ENCODE data around the gene CTNNA3. TPM values are rescaled to one million over a fixed set of nuclear protein-coding genes. Genes with fewer than 3 reads are reported as not detected.

The CTNNA3 gene
- total and polyA plus RNA-seq, 5 donors from 2014 or later = not detected

- H3K36me3 Mint-ChIP-seq = no peaks in the 10 kb centered on the region
- no peaks in the 10 kb centered on the region for H3K9me3 ChIP-seq (ENCODE audit: control insufficient read depth in 2 of 2, low read length in 2 of 2)
- ATAC-seq (ENCODE audit: low read depth in 2 of 2) = no peak
- H3K4me1 Mint-ChIP-seq = no peaks in the 10 kb centered on the region
- H3K4me1 ChIP-seq (ENCODE audit: control insufficient read depth, insufficient read depth, low read length, poor library complexity, severe bottlenecking) = no peaks in the 10 kb centered on the region
- no peak for DNase-seq
- H3K4me3 Mint-ChIP-seq = no peak overlapping the region
- no peak overlapping the region for H3K27ac ChIP-seq (ENCODE audit: insufficient read depth, low read length, poor library complexity, severe bottlenecking)
- no peak overlapping the region for H3K4me3 ChIP-seq (ENCODE audit: low read depth, low read length)
- H3K9me3 Mint-ChIP-seq = peaks cover 0 to 5% (median 1%) of the 10 kb centered on the region in 7 donors
- no peaks in the 10 kb centered on the region for H3K27me3 Mint-ChIP-seq
- no peak overlapping the region for H3K27ac Mint-ChIP-seq
- H3K27me3 ChIP-seq (ENCODE audit: control insufficient read depth, insufficient read depth, low read length) = no peaks in the 10 kb centered on the region
- no peaks in the 10 kb centered on the region for H3K36me3 ChIP-seq (ENCODE audit: control insufficient read depth, insufficient read depth, low read length)
Observed at GRCh38 chr10:66292456-66292855, 1403.5 kb downstream of the CTNNA3 start.

- Mint-ChIP-seq H3K4me3 (no peak overlapping the region), H3K27ac (no peak overlapping the region), H3K27me3 (no peaks in the 10 kb centered on the region), H3K4me1 (no peaks in the 10 kb centered on the region), H3K9me3 (peaks cover 0 to 5% (median 1%) of the 10 kb centered on the region in 7 donors), H3K36me3 (no peaks in the 10 kb centered on the region)
- H3K9me3 ChIP-seq (ENCODE audit: control insufficient read depth in 2 of 2, low read length in 2 of 2) = no peaks in the 10 kb centered on the region
- H3K27me3 ChIP-seq (ENCODE audit: control insufficient read depth, insufficient read depth, low read length) = no peaks in the 10 kb centered on the region
- no peaks in the 10 kb centered on the region for H3K4me1 ChIP-seq (ENCODE audit: control insufficient read depth, insufficient read depth, low read length, poor library complexity, severe bottlenecking)
- no peak for DNase-seq
- no peaks in the 10 kb centered on the region for H3K36me3 ChIP-seq (ENCODE audit: control insufficient read depth, insufficient read depth, low read length)
- H3K27ac ChIP-seq (ENCODE audit: insufficient read depth, low read length, poor library complexity, severe bottlenecking) = no peak overlapping the region
- no peak for ATAC-seq (ENCODE audit: low read depth in 2 of 2)
- no peak overlapping the region for H3K4me3 ChIP-seq (ENCODE audit: low read depth, low read length)
Observed at GRCh38 chr10:66291133-66291532, 1404.9 kb downstream of the CTNNA3 start.

DNA sequence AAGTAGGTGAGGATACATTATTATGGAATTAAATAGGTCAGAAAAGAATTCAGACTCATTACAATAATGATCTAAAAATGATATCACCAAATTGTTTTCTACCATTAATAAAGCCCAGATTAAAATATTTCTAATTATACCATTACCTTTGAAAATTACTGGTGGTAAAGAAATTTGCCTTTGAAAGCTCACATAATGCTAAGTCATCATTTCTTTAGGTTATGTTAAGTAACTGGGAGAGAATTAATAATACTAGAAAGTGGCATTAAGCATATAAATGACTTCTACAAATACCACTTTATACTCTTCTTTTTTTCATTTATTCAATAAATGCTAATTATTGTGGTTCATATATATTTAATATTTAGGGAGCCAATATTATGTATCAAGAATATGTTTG lies 1411.4 kb downstream of the CTNNA3 start:
- ATAC-seq (ENCODE audit: low read depth in 2 of 2) (no peak), DNase-seq (no peak)
- H3K4me1 ChIP-seq (ENCODE audit: control insufficient read depth, insufficient read depth, low read length, poor library complexity, severe bottlenecking) = no peaks in the 10 kb centered on the region
- peaks cover 0 to 2% (median 0%) of the 10 kb centered on the region in 7 donors for H3K9me3 Mint-ChIP-seq
- no peaks in the 10 kb centered on the region for H3K9me3 ChIP-seq (ENCODE audit: control insufficient read depth in 2 of 2, low read length in 2 of 2)
- no peak overlapping the region for H3K27ac Mint-ChIP-seq
- no peak overlapping the region for H3K4me3 Mint-ChIP-seq
- no peaks in the 10 kb centered on the region for H3K27me3 Mint-ChIP-seq
- H3K4me3 ChIP-seq (ENCODE audit: low read depth, low read length) = no peak overlapping the region
- no peaks in the 10 kb centered on the region for H3K36me3 ChIP-seq (ENCODE audit: control insufficient read depth, insufficient read depth, low read length)
- no peaks in the 10 kb centered on the region for H3K27me3 ChIP-seq (ENCODE audit: control insufficient read depth, insufficient read depth, low read length)
- H3K36me3 Mint-ChIP-seq = no peaks in the 10 kb centered on the region
- no peaks in the 10 kb centered on the region for H3K4me1 Mint-ChIP-seq
- H3K27ac ChIP-seq (ENCODE audit: insufficient read depth, low read length, poor library complexity, severe bottlenecking) = no peak overlapping the region

GRCh38 chr10:66283874-66284464 lies 1412.0 kb downstream of the CTNNA3 start:
- Mint-ChIP-seq H3K4me3 (no peak overlapping the region), H3K4me1 (no peaks in the 10 kb centered on the region), H3K9me3 (peaks cover 0 to 3% (median 0%) of the 10 kb centered on the region in 7 donors), H3K36me3 (no peaks in the 10 kb centered on the region), H3K27ac (no peak overlapping the region), H3K27me3 (no peaks in the 10 kb centered on the region)
- DNase-seq (no peak), ATAC-seq (ENCODE audit: low read depth in 2 of 2) (no peak)
- Histone ChIP-seq H3K36me3 (ENCODE audit: control insufficient read depth, insufficient read depth, low read length) (no peaks in the 10 kb centered on the region), H3K4me1 (ENCODE audit: control insufficient read depth, insufficient read depth, low read length, poor library complexity, severe bottlenecking) (no peaks in the 10 kb centered on the region), H3K27ac (ENCODE audit: insufficient read depth, low read length, poor library complexity, severe bottlenecking) (no peak overlapping the region), H3K4me3 (ENCODE audit: low read depth, low read length) (no peak overlapping the region), H3K27me3 (ENCODE audit: control insufficient read depth, insufficient read depth, low read length) (no peaks in the 10 kb centered on the region), H3K9me3 (ENCODE audit: control insufficient read depth in 2 of 2, low read length in 2 of 2) (no peaks in the 10 kb centered on the region)

GRCh38 chr10:66283064-66283463 lies 1412.9 kb downstream of the CTNNA3 start:
- Mint-ChIP-seq H3K27me3 (no peaks in the 10 kb centered on the region), H3K36me3 (no peaks in the 10 kb centered on the region), H3K27ac (no peak overlapping the region), H3K9me3 (peaks cover 0 to 3% (median 0%) of the 10 kb centered on the region in 7 donors), H3K4me1 (no peaks in the 10 kb centered on the region), H3K4me3 (no peak overlapping the region)
- no peak overlapping the region for H3K27ac ChIP-seq (ENCODE audit: insufficient read depth, low read length, poor library complexity, severe bottlenecking)
- no peaks in the 10 kb centered on the region for H3K36me3 ChIP-seq (ENCODE audit: control insufficient read depth, insufficient read depth, low read length)
- DNase-seq (no peak), ATAC-seq (ENCODE audit: low read depth in 2 of 2) (no peak)
- H3K27me3 ChIP-seq (ENCODE audit: control insufficient read depth, insufficient read depth, low read length) = no peaks in the 10 kb centered on the region
- no peak overlapping the region for H3K4me3 ChIP-seq (ENCODE audit: low read depth, low read length)
- H3K4me1 ChIP-seq (ENCODE audit: control insufficient read depth, insufficient read depth, low read length, poor library complexity, severe bottlenecking) = no peaks in the 10 kb centered on the region
- no peaks in the 10 kb centered on the region for H3K9me3 ChIP-seq (ENCODE audit: control insufficient read depth in 2 of 2, low read length in 2 of 2)

DNA sequence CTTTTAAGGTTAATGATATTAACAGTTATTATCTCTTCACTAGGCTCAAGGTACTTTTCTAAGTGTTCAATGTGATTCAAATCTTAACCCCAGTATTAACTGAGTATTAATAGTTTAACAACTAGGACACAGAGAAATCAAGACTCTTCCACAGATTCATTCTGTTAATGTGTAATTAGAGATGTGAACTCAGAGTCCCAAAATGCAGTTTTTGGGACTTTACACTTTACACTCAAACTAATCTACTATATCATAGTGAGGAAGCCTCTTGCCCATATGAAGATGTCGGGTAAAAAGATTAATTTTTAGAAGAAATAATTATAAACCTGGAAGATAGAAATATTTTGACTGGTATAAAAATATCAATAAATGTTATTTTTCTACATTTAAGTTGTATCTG lies 1414.7 kb downstream of the CTNNA3 start:
- H3K4me1 ChIP-seq (ENCODE audit: control insufficient read depth, insufficient read depth, low read length, poor library complexity, severe bottlenecking) = no peaks in the 10 kb centered on the region
- H3K27me3 ChIP-seq (ENCODE audit: control insufficient read depth, insufficient read depth, low read length) = no peaks in the 10 kb centered on the region
- ATAC-seq (ENCODE audit: low read depth in 2 of 2) (no peak), DNase-seq (no peak)
- H3K27me3 Mint-ChIP-seq = no peaks in the 10 kb centered on the region
- no peak overlapping the region for H3K27ac ChIP-seq (ENCODE audit: insufficient read depth, low read length, poor library complexity, severe bottlenecking)
- H3K36me3 Mint-ChIP-seq = no peaks in the 10 kb centered on the region
- no peak overlapping the region for H3K4me3 Mint-ChIP-seq
- H3K9me3 Mint-ChIP-seq = peaks cover 0 to 3% (median 0%) of the 10 kb centered on the region in 7 donors
- no peak overlapping the region for H3K4me3 ChIP-seq (ENCODE audit: low read depth, low read length)
- no peaks in the 10 kb centered on the region for H3K9me3 ChIP-seq (ENCODE audit: control insufficient read depth in 2 of 2, low read length in 2 of 2)
- H3K36me3 ChIP-seq (ENCODE audit: control insufficient read depth, insufficient read depth, low read length) = no peaks in the 10 kb centered on the region
- no peak overlapping the region for H3K27ac Mint-ChIP-seq
- no peaks in the 10 kb centered on the region for H3K4me1 Mint-ChIP-seq

- Histone ChIP-seq H3K27ac (ENCODE audit: insufficient read depth, low read length, poor library complexity, severe bottlenecking) (no peak overlapping the region), H3K4me3 (ENCODE audit: low read depth, low read length) (no peak overlapping the region), H3K36me3 (ENCODE audit: control insufficient read depth, insufficient read depth, low read length) (no peaks in the 10 kb centered on the region), H3K9me3 (ENCODE audit: control insufficient read depth in 2 of 2, low read length in 2 of 2) (no peaks in the 10 kb centered on the region), H3K27me3 (ENCODE audit: control insufficient read depth, insufficient read depth, low read length) (no peaks in the 10 kb centered on the region), H3K4me1 (ENCODE audit: control insufficient read depth, insufficient read depth, low read length, poor library complexity, severe bottlenecking) (no peaks in the 10 kb centered on the region)
- Mint-ChIP-seq H3K36me3 (no peaks in the 10 kb centered on the region), H3K27ac (no peak overlapping the region), H3K9me3 (peaks cover 0 to 5% (median 1%) of the 10 kb centered on the region in 7 donors), H3K4me1 (no peaks in the 10 kb centered on the region), H3K27me3 (no peaks in the 10 kb centered on the region), H3K4me3 (no peak overlapping the region)
- DNase-seq = no peak
- no peak for ATAC-seq (ENCODE audit: low read depth in 2 of 2)
Observed at GRCh38 chr10:66277481-66277880, 1418.5 kb downstream of the CTNNA3 start.

- no peaks in the 10 kb centered on the region for H3K27me3 ChIP-seq (ENCODE audit: control insufficient read depth, insufficient read depth, low read length)
- no peaks in the 10 kb centered on the region for H3K4me1 ChIP-seq (ENCODE audit: control insufficient read depth, insufficient read depth, low read length, poor library complexity, severe bottlenecking)
- Mint-ChIP-seq H3K4me3 (no peak overlapping the region), H3K27ac (no peak overlapping the region), H3K36me3 (no peaks in the 10 kb centered on the region), H3K27me3 (no peaks in the 10 kb centered on the region), H3K9me3 (peaks cover 0 to 5% (median 2%) of the 10 kb centered on the region in 7 donors), H3K4me1 (no peaks in the 10 kb centered on the region)
- no peak overlapping the region for H3K27ac ChIP-seq (ENCODE audit: insufficient read depth, low read length, poor library complexity, severe bottlenecking)
- no peak for DNase-seq
- no peak overlapping the region for H3K4me3 ChIP-seq (ENCODE audit: low read depth, low read length)
- H3K36me3 ChIP-seq (ENCODE audit: control insufficient read depth, insufficient read depth, low read length) = no peaks in the 10 kb centered on the region
- ATAC-seq (ENCODE audit: low read depth in 2 of 2) = no peak
- H3K9me3 ChIP-seq (ENCODE audit: control insufficient read depth in 2 of 2, low read length in 2 of 2) = no peaks in the 10 kb centered on the region
Observed at GRCh38 chr10:66273966-66274519, 1422.0 kb downstream of the CTNNA3 start.
